Measurements from ENCODE around the gene STRA6.

The STRA6 gene

GRCh38 chr15:74131628-74132413 lies 70.8 kb downstream of the STRA6 start:
- no peak for TF ChIP-seq CTCF (IDR thresholded peaks at IDR 0.05)

- TF ChIP-seq CTCF (IDR thresholded peaks at IDR 0.05): no peak
Measured at GRCh38 chr15:74130849-74131627, 71.5 kb downstream of the STRA6 start.

- no peak for TF ChIP-seq CTCF (IDR thresholded peaks at IDR 0.05)
Measured at GRCh38 chr15:74130155-74130848, 72.3 kb downstream of the STRA6 start, which contains the start of gene ISLR2. ISLR2 (plus strand) TSS chr15:74130586; CDS start chr15:74132755, 2,169 bp downstream.

GRCh38 chr15:74129586-74130154 lies 72.9 kb downstream of the STRA6 start:
- no peak for TF ChIP-seq CTCF (IDR thresholded peaks at IDR 0.05)
